SK-N-SH treated with all-trans-retinoic acid at 6 μM for 48 hours (cell line): ENCODE results near the gene RCBTB1.

Experiments
- CREB5 ChIP-seq: fragments of 250-450 bp; sonication (Bioruptor Pico); IDR thresholded peaks from 2 replicates; pipeline ENCODE4 v1.5.1; 2020; ENCODE audit warnings: low read depth, mild to moderate bottlenecking, moderate library complexity
- GLIS3 ChIP-seq: fragments of 250-450 bp; sonication (Bioruptor Pico); IDR thresholded peaks from 2 replicates; pipeline ENCODE4 v1.5.0; 2020; ENCODE audit warnings: mild to moderate bottlenecking, moderate library complexity
- ISL1 ChIP-seq: fragments of 250-450 bp; sonication (Bioruptor Pico); IDR thresholded peaks from 2 replicates; pipeline ENCODE4 v2.1.2; 2022; ENCODE audit warnings: mild to moderate bottlenecking, moderate library complexity
- OSR1 ChIP-seq: fragments of 250-450 bp; sonication (Bioruptor Pico); IDR thresholded peaks from 2 replicates; pipeline ENCODE4 v1.8.0; 2022; ENCODE audit warnings: moderate library complexity, mild to moderate bottlenecking, inconsistent platforms
- PATZ1 ChIP-seq: fragments of 250-450 bp; sonication (Bioruptor Pico); IDR thresholded peaks from 2 replicates; pipeline ENCODE4 v1.8.0; 2020; ENCODE audit warnings: mild to moderate bottlenecking, moderate library complexity, borderline replicate concordance
- POU6F1 ChIP-seq: fragments of 250-450 bp; sonication (Bioruptor Pico); IDR thresholded peaks from 2 replicates; pipeline ENCODE4 v1.8.0; 2021; ENCODE audit warnings: low read depth, mild to moderate bottlenecking, moderate library complexity, borderline replicate concordance
- RARB ChIP-seq: fragments of 250-450 bp; sonication (Bioruptor Pico); IDR thresholded peaks from 2 replicates; pipeline ENCODE4 v1.8.0; 2021; ENCODE audit warnings: mild to moderate bottlenecking, moderate library complexity
- TOX ChIP-seq: fragments of 250-450 bp; sonication (Bioruptor Pico); IDR thresholded peaks from 2 replicates; pipeline ENCODE4 v1.8.0; 2021; ENCODE audit warnings: mild to moderate bottlenecking, moderate library complexity, borderline replicate concordance
- ZC3H10 ChIP-seq: fragments of 250-450 bp; sonication (Bioruptor Pico); IDR thresholded peaks from 2 replicates; pipeline ENCODE4 v1.5.1; 2021; ENCODE audit warnings: mild to moderate bottlenecking, moderate library complexity
- ZFP3 ChIP-seq: fragments of 250-450 bp; sonication (Bioruptor Pico); IDR thresholded peaks from 2 replicates; pipeline ENCODE4 v1.5.0; 2020; ENCODE audit warnings: mild to moderate bottlenecking, moderate library complexity
- ZFP30 ChIP-seq: fragments of 450-650 bp; formaldehyde crosslinking; IDR thresholded peaks from 2 replicates; pipeline ENCODE4 v1.5.0; 2022; ENCODE audit warnings: mild to moderate bottlenecking, moderate library complexity
- ZNF8 ChIP-seq: fragments of 450-650 bp; formaldehyde crosslinking; IDR thresholded peaks from 2 replicates; pipeline ENCODE4 v1.5.0; 2020; ENCODE audit warnings: mild to moderate bottlenecking, moderate library complexity

GRCh38 chr13:49629947-49630346, 44.6 kb upstream of the RCBTB1 start:
- TF ChIP-seq TOX, result no peak
- TF ChIP-seq CREB5 (CRISPR knock-in tag), result no peak
- TF ChIP-seq GLIS3, result no peak
- TF ChIP-seq PATZ1 (CRISPR knock-in tag), result no peak
- no peak for TF ChIP-seq ZFP30 (CRISPR knock-in tag)
- no peak for TF ChIP-seq ZC3H10 (CRISPR knock-in tag)
- no peak for TF ChIP-seq ZFP3
- TF ChIP-seq OSR1 (CRISPR knock-in tag), result no peak
- TF ChIP-seq ISL1 (CRISPR knock-in tag), result no peak
- no peak for TF ChIP-seq POU6F1 (CRISPR knock-in tag)
- TF ChIP-seq RARB (CRISPR knock-in tag), result no peak
- no peak for TF ChIP-seq ZNF8 (CRISPR knock-in tag)
